Endothelial cell of umbilical vein (primary cell): ENCODE measurements around the gene TARP.

Experiments used
- BruUV-seq: library from RNA; stranded (reverse); fragments of 400-500 nt; replicated peaks from 2 replicates; lab custom pipeline; 2021; lab: Mats Ljungman, UMichigan
- CTCF ChIA-PET: fragments of 300-600, 350-600 bp; sonication (Branson Sonifier 250); formaldehyde crosslinking; loops from one replicate; lab custom pipeline; 2021; ENCODE audit warnings: antibody characterized with exemption, inconsistent platforms; lab: Charles Lee
- POLR2A ChIA-PET: fragments of 300-600, 350-600 bp; sonication (Branson Sonifier 250); formaldehyde crosslinking; loops from one replicate; lab custom pipeline; 2021; ENCODE audit warnings: antibody characterized with exemption, inconsistent platforms; lab: Charles Lee
- DNase-seq: peaks from one replicate; pipeline ENCODE4 v3.0.0-alpha.2; 2011; ENCODE audit warnings: low read depth, low spot score
- FAIRE-seq: peaks from 2 replicates; lab custom pipeline; 2011; peaks lifted over from hg19 to GRCh38; lab: Jason Lieb, UNC
- H2AFZ ChIP-seq: 2 replicates; pipeline ENCODE4 v1.6.0; 2012; ENCODE audit warnings: low read depth, low read length, control low read depth, inconsistent platforms
- H3K27ac ChIP-seq: 2 replicates; pipeline ENCODE4 v1.5.1; 2011; ENCODE audit warnings: low read depth, mild to moderate bottlenecking, control low read depth, low read length, moderate library complexity; ENCODE audit not compliant: insufficient read depth
- H3K27me3 ChIP-seq, 2 experiments: 2 replicates each; pipeline versions ENCODE4 v1.6.0 to v1.6.1; 2011; ENCODE audit warnings: low read length in 2 of 2, mixed read lengths in 1 of 2; ENCODE audit not compliant: control insufficient read depth in 2 of 2, insufficient read depth in 2 of 2
- H3K36me3 ChIP-seq, 2 experiments: 2 replicates in 1 of 2; 3 replicates in 1 of 2; pipeline ENCODE4 v1.5.1; 2011; ENCODE audit warnings: low read length in 2 of 2, mild to moderate bottlenecking in 1 of 2, moderate library complexity in 1 of 2; ENCODE audit not compliant: control insufficient read depth in 2 of 2, insufficient read depth in 2 of 2; ENCODE audit errors: extremely low read depth in 1 of 2
- H3K4me1 ChIP-seq: 3 replicates; pipeline ENCODE4 v1.5.1; 2011; ENCODE audit warnings: mild to moderate bottlenecking, low read length; ENCODE audit not compliant: control insufficient read depth, insufficient read depth; ENCODE audit errors: extremely low read depth
- H3K4me2 ChIP-seq: 2 replicates; pipeline ENCODE4 v1.6.1; 2011; ENCODE audit warnings: low read length, control low read depth, mixed read lengths; ENCODE audit not compliant: insufficient read depth
- H3K4me3 ChIP-seq, 3 experiments: fragments of 200-600 bp in 1 of 3; sonication (generic), shearing (Covaris generic) in 1 of 3; replicated peaks in 1 of 3; 2 replicates each; pipeline ENCODE4 v1.5.1; 2011 to 2016; ENCODE audit warnings: control low read depth in 3 of 3, low read length in 3 of 3, mild to moderate bottlenecking in 2 of 3, inconsistent platforms in 1 of 3, low read depth in 1 of 3, moderate library complexity in 1 of 3; ENCODE audit not compliant: insufficient read depth in 1 of 3
- H3K79me2 ChIP-seq: 2 replicates; pipeline ENCODE4 v1.6.0; 2012; ENCODE audit warnings: low read length, inconsistent platforms; ENCODE audit not compliant: control insufficient read depth, insufficient read depth
- H3K9ac ChIP-seq: replicated peaks from 2 replicates; pipeline ENCODE3; 2011; ENCODE audit warnings: low read length, control low read depth; ENCODE audit not compliant: insufficient read depth; ENCODE audit errors: extremely low read depth
- H3K9me1 ChIP-seq: replicated peaks from 3 replicates; pipeline ENCODE4 v1.6.0; 2011; ENCODE audit warnings: mild to moderate bottlenecking, low read length; ENCODE audit not compliant: control insufficient read depth, insufficient read depth; ENCODE audit errors: extremely low read depth
- H3K9me3 ChIP-seq: replicated peaks from 2 replicates; pipeline ENCODE4 v1.5.1; 2012; ENCODE audit warnings: low read length, inconsistent platforms; ENCODE audit not compliant: control insufficient read depth, insufficient read depth
- H4K20me1 ChIP-seq: replicated peaks from 2 replicates; pipeline ENCODE3; 2011; ENCODE audit warnings: mild to moderate bottlenecking, low read length; ENCODE audit not compliant: control insufficient read depth, insufficient read depth; ENCODE audit errors: extremely low read depth
- EZH2 ChIP-seq: IDR thresholded peaks from 2 replicates; pipeline ENCODE4 v1.6.1; 2012; ENCODE audit warnings: borderline replicate concordance, low read depth, mild to moderate bottlenecking, moderate library complexity, low read length, inconsistent platforms; ENCODE audit not compliant: severe bottlenecking
- FOS ChIP-seq: IDR thresholded peaks from 2 replicates; pipeline ENCODE4 v1.6.1; 2011; ENCODE audit warnings: mild to moderate bottlenecking, low read length, moderate library complexity, borderline replicate concordance; ENCODE audit not compliant: insufficient read depth
- GATA2 ChIP-seq: IDR thresholded peaks from 2 replicates; pipeline ENCODE4 v1.7.0; 2011; ENCODE audit warnings: low read depth, mild to moderate bottlenecking, moderate library complexity, mixed read lengths, low read length; ENCODE audit not compliant: insufficient read length, insufficient read depth
- JUN ChIP-seq: IDR thresholded peaks from 2 replicates; pipeline ENCODE4 v1.6.1; 2011; ENCODE audit warnings: borderline replicate concordance, low read depth; ENCODE audit not compliant: insufficient read length, insufficient read depth
- MYC ChIP-seq: IDR thresholded peaks from one replicate; pipeline ENCODE4 v1.6.1; 2011; ENCODE audit warnings: mild to moderate bottlenecking, low read depth, low read length
- POLR2A ChIP-seq: IDR thresholded peaks from 2 replicates; pipeline ENCODE4 v1.6.1; 2012; ENCODE audit warnings: low read depth, mild to moderate bottlenecking, control low read depth, low read length
- POLR2AphosphoS5 ChIP-seq: IDR thresholded peaks from 2 replicates; pipeline ENCODE4 v1.6.1; 2012; ENCODE audit warnings: low read depth, mild to moderate bottlenecking, control low read depth, low read length, moderate library complexity; ENCODE audit not compliant: insufficient read depth
- dilution Hi-C: fragments of 300-500 bp; cut with MboI; formaldehyde crosslinking; loops from one replicate; pipeline ENCODE4 v1.15.0; 2019; ENCODE audit warnings: low sequenced_read_pairs; ENCODE audit not compliant: extremely low pct_ligation_motif_present
- intact Hi-C: fragments of 100-400 bp; cut with micrococcal nuclease; formaldehyde crosslinking; loops from one replicate; pipeline ENCODE4 v1.10.0; 2022
- TF ChIP-seq, protein P1 (sequence below), 2 donors: IDR thresholded peaks; 1 replicate in 1 of 2; 2 replicates in 1 of 2; pipeline ENCODE4 v1.5.1; 2011; ENCODE audit warnings: low read length in 2 of 2, mild to moderate bottlenecking in 2 of 2, moderate library complexity in 2 of 2, control low read depth in 1 of 2, inconsistent platforms in 1 of 2, low read depth in 1 of 2; ENCODE audit not compliant: insufficient read depth in 1 of 2; ENCODE audit errors: extremely low read depth in 1 of 2
- TF ChIP-seq, protein P2 (sequence below): IDR thresholded peaks from 2 replicates; pipeline ENCODE4 v1.6.1; 2011; ENCODE audit not compliant: insufficient read depth, insufficient read length

The TARP gene

DNA sequence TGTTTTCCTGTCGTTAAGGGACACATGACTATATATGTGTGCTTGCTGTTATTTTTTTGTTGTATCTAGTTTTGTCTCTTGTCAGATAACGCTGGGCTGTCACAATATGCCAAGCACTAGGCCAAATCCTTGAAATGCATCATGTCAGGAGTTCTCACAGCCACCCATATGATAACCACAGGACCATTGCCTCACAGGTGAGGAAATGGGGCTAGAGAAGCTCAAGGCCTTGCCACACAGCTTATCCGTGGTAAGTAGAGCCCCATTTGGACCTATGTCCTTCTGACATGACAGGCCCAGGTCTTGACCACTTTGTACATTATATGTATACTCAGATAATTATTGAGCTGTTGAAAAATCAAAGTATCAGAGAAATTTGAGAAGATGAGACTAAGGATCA lies 42.0 kb upstream of the TARP start:
- TF ChIP-seq GATA2, result no peak
- no peak for TF ChIP-seq EZH2
- no peak for TF ChIP-seq JUN
- TF ChIP-seq, protein P1, sequence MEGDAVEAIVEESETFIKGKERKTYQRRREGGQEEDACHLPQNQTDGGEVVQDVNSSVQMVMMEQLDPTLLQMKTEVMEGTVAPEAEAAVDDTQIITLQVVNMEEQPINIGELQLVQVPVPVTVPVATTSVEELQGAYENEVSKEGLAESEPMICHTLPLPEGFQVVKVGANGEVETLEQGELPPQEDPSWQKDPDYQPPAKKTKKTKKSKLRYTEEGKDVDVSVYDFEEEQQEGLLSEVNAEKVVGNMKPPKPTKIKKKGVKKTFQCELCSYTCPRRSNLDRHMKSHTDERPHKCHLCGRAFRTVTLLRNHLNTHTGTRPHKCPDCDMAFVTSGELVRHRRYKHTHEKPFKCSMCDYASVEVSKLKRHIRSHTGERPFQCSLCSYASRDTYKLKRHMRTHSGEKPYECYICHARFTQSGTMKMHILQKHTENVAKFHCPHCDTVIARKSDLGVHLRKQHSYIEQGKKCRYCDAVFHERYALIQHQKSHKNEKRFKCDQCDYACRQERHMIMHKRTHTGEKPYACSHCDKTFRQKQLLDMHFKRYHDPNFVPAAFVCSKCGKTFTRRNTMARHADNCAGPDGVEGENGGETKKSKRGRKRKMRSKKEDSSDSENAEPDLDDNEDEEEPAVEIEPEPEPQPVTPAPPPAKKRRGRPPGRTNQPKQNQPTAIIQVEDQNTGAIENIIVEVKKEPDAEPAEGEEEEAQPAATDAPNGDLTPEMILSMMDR (IDR thresholded peaks at IDR 0.05; ENCODE audit: extremely low read depth in 1 of 2, insufficient read depth in 1 of 2, low read depth in 1 of 2, low read length in 2 of 2), result no peak
- no peak for TF ChIP-seq FOS
- TF ChIP-seq, protein P2, sequence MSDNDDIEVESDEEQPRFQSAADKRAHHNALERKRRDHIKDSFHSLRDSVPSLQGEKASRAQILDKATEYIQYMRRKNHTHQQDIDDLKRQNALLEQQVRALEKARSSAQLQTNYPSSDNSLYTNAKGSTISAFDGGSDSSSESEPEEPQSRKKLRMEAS, result no peak
- no peak for TF ChIP-seq POLR2AphosphoS5
- no peak for TF ChIP-seq MYC
- no peak for TF ChIP-seq POLR2A
- Histone ChIP-seq H3K4me3 (no peak overlapping the region), H3K79me2 (no peaks in the 10 kb centered on the region), H3K27me3 (no peaks in the 10 kb centered on the region), H3K9me1 (no peaks in the 10 kb centered on the region), H3K27ac (no peak overlapping the region), H2AFZ (no peak overlapping the region), H3K36me3 (no peaks in the 10 kb centered on the region), H3K9ac (no peak overlapping the region), H3K4me2 (no peak overlapping the region), H4K20me1 (no peaks in the 10 kb centered on the region), H3K9me3 (no peaks in the 10 kb centered on the region), H3K4me1 (peaks cover 13% of the 10 kb centered on the region)
- dilution Hi-C loops (no loop called here), intact Hi-C loops (no loop called here)
- DNase-seq (no peak), FAIRE-seq (no peak)
- no TSS peak for BruUV-seq
- ChIA-PET CTCF (interaction anchor here (1.1 to 1.6 kb wide), 3 partner anchors 20 to 59 kb away, joined by 3 to 9 read pairs (median 4); no protein-coding TSS in a partner anchor), POLR2A (no interaction called here)
